NCI-H1436 treated with DMSO at 0.1 percent for 48 hours (cell line): Measurements from ENCODE around the gene ARID5A.

ENCODE experiments used
- DNase-seq: peaks from one replicate; lab custom pipeline; 2025; lab: John Stamatoyannopoulos, UW

Gene ARID5A

GRCh38 chr2:96507957-96508520, 28.5 kb upstream of the ARID5A start:
- no peak for DNase-seq

- DNase-seq = no peak
These were observed 27.9 kb upstream of the ARID5A start for GRCh38 chr2:96508521-96509113.

GRCh38 chr2:96509114-96509846, 27.3 kb upstream of the ARID5A start:
- DNase-seq = no peak

GRCh38 chr2:96509847-96510230, 26.7 kb upstream of the ARID5A start:
- no peak for DNase-seq

GRCh38 chr2:96510931-96511595, 25.5 kb upstream of the ARID5A start:
- no peak for DNase-seq

- no peak for DNase-seq
These were observed 24.7 kb upstream of the ARID5A start for GRCh38 chr2:96511851-96512250.

GRCh38 chr2:96512341-96512740, 24.2 kb upstream of the ARID5A start:
- no peak for DNase-seq

GRCh38 chr2:96514521-96514920, 22.0 kb upstream of the ARID5A start:
- DNase-seq = no peak

- no peak for DNase-seq
These were observed 19.5 kb upstream of the ARID5A start for GRCh38 chr2:96517079-96517478.

GRCh38 chr2:96520231-96520630, 16.3 kb upstream of the ARID5A start:
- no peak for DNase-seq

- DNase-seq = no peak
These were observed 15.9 kb upstream of the ARID5A start for GRCh38 chr2:96520697-96521096.

- DNase-seq = no peak
These were observed 15.3 kb upstream of the ARID5A start for GRCh38 chr2:96521219-96521618.

GRCh38 chr2:96522304-96523203, 14.0 kb upstream of the ARID5A start:
- DNase-seq = no peak

GRCh38 chr2:96523659-96524481, 12.7 kb upstream of the ARID5A start:
- DNase-seq = no peak

GRCh38 chr2:96524482-96525210, 11.9 kb upstream of the ARID5A start:
- DNase-seq = no peak

- DNase-seq = no peak
These were observed 11.4 kb upstream of the ARID5A start for GRCh38 chr2:96525211-96525507.

- DNase-seq = no peak
These were observed 10.4 kb upstream of the ARID5A start for GRCh38 chr2:96526101-96526591.

GRCh38 chr2:96526615-96527285, 9.8 kb upstream of the ARID5A start:
- DNase-seq = no peak

GRCh38 chr2:96527286-96528005, 9.1 kb upstream of the ARID5A start:
- no peak for DNase-seq
